Central memory CD4-positive, alpha-beta T cell (primary cell): Measurements from ENCODE around the gene GPA33.

Experiments
- DNase-seq: peaks from one replicate; pipeline ENCODE4 v3.0.0; 2022

GPA33 gene

GRCh38 chr1:167116174-167116573 lies 26.0 kb upstream of the GPA33 start:
- no peak for DNase-seq

- DNase-seq = no peak
Observed at GRCh38 chr1:167115655-167116054, 25.5 kb upstream of the GPA33 start.

DNA sequence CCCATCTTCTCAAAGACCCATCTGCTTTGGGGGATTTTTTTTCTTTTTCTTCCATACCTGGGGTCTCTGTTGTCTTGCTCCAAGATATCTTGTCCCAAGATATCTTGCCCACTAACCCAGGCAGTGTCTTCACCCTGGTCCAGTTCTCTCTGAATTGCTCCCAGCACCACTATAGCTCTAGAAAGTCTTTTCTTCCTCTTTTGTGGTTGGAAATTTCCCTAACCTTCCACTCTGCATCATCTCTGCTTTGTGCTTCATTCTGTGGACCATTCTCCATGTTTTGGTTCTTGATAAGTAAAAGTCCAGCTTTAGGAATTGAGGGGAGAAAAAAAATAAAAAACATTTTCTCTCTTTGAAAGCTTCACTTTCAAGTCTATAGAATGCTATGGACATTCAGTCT lies 24.5 kb upstream of the GPA33 start:
- no peak for DNase-seq

- no peak for DNase-seq
Observed at GRCh38 chr1:167111868-167112709, 21.9 kb upstream of the GPA33 start.

- DNase-seq = peak; percentile 58
Observed at GRCh38 chr1:167110586-167110985, 20.4 kb upstream of the GPA33 start.

DNA sequence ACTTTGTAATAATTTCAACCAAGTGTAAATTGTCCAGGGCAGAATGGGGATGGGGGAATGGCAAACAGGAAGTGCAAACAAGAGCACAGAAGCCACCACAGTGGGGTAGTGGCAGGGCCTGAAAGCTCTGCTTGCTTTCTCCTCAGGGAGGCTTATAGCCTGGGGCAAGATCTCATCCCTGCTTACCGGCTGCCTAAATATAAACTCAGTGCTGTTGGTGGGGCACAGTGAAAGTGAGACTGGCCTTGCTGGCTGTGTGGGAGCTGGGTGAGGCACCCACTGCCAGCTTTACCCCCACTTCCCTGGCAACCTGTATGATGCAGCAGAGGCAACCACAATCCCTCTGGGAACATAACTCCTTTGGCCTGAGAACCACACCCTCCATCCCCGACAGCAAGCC lies 18.9 kb upstream of the GPA33 start:
- no peak for DNase-seq

- no peak for DNase-seq
Observed at GRCh38 chr1:167107456-167107855, 17.3 kb upstream of the GPA33 start.

- DNase-seq = no peak
Observed at GRCh38 chr1:167106119-167106461, 15.9 kb upstream of the GPA33 start.

DNA sequence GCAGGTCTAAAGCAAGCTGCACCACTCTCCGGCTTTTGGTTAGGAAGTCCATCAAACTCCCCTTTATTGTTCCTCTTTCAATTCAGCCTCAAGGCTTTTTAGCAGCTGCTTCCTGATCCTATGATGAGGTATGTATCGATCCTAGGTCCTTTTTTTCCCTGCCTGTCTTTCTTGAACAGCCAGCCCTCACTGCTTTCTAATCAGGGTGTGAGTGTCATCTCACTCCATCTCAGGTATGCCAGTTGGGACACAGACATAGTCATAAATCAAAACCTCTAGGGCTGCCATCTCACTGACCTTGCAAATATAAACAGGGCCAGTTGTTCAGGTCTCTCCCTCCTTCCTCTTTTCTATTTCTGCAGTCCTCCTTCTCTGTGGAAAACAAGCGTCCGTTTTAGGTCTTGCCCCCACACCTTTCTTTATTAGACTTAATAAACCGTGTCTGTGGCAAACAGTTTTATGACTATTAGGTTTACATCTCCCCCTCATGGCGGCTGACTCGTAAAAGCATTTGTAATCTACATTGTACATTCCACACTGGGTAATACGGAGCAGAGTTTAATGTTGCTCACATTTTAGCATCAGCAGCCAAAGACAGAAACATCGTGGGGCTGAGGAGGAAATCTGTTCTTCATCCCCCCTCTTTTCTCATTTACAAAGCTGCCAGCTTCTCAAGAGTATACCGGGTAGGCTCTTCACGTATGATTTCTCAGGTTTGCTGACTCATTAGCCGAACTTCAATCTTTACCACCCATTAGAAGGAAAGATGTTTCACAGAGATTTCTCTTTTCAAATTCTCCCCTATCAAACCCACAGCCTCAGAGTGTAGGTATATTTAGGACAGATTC lies 15.3 kb upstream of the GPA33 start:
- DNase-seq = no peak

DNA sequence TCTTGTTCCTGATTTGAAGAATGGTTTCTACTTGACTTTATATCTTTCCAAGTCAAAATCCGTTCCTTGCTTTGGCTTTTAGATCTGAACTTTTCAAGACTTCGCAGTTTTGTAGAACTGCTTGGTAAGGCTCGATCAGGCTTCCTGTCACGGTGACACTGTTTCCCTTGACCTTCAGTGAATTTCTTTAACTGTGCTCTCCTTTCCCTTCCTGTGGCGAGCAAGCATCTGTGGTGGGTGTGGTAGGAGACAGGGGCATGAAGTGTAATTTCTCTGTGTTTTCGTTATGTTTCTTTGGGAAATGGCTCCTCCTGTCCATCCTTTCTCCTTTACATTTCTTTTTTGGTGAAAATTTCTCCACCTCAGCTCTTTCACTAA lies 14.1 kb upstream of the GPA33 start:
- DNase-seq = no peak

- DNase-seq = no peak
Observed at GRCh38 chr1:167102906-167103573, 12.9 kb upstream of the GPA33 start.

DNA sequence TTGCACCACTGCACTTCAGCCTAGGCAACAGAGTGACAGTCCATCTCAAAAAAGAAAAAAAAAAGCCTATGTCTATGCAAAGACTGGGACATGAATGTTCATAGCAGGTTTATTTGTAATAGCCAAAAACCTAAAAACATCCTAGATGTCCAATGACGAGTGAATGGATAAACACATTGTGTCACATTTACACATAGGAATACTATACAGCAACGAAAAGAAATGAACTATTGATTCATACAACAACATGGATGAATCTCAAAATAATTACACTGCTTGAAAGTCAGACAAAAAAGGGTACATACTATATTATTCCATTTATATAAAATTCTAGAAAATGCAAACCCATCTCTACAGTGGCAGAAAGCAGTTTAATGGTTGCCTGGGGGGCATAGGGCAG lies 11.6 kb upstream of the GPA33 start:
- DNase-seq = no peak

DNA sequence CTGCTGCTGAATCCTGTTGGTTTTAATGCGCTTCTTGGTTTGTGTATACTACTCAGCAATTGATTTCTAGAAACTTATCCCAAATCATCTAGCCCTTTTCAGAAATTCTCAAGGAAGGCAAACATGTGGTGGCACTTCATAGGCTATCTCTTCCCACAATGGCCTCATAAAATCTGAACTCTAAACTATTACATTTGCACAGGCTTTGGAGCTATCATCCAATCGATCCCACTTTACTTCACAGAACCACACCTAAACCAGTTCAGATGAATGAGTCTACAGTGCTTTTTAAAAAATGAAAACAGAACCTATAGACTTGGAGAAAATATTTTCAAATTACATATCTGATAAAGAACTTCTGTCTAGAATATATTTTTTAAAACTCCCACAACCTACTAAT lies 10.6 kb upstream of the GPA33 start:
- no peak for DNase-seq

DNA sequence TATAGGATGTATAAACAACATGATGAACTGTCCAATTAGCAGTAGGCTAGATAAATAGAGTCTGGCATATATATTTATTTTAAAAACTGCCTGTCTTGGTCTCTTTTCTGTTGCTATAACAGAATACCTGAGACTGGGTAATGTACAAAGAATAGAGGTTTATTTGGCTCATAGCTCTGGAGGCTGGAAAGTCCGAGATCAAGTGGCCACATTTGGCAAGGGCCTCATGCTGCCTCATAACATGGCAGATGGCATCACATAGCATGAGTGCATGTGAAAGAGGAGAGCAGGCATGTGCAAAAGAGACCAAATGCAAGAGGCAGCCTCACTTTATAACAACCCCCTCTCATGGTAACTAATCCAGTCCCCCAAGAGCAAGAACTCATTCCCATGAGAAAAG lies 9.7 kb upstream of the GPA33 start:
- no peak for DNase-seq

DNA sequence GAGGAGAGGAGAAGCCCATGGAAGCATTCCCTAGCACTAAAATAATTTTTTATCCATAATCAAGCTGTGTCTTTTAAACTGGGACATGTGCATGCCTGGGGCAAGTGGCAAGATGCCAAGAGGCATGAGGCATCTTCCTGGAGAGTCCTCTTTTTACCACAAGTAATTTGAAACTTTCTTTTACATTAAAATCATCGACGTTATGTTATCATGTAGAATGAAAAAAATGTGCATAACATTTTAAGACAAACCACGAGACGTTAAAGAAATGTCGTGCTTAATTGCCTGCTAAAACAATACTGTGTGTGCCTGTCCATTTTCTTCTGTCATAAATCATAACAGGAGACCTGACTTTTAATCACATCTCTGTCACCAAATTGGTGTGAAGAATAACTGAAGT lies 5.2 kb upstream of the GPA33 start:
- DNase-seq = no peak

- no peak for DNase-seq
Observed at GRCh38 chr1:167094690-167095089, 4.5 kb upstream of the GPA33 start.

- no peak for DNase-seq
Observed at GRCh38 chr1:167093846-167094516, 3.8 kb upstream of the GPA33 start, which contains the start of gene STYXL2. STYXL2 (plus strand) TSS chr1:167094075; CDS start chr1:167094850, 775 bp downstream.

DNA sequence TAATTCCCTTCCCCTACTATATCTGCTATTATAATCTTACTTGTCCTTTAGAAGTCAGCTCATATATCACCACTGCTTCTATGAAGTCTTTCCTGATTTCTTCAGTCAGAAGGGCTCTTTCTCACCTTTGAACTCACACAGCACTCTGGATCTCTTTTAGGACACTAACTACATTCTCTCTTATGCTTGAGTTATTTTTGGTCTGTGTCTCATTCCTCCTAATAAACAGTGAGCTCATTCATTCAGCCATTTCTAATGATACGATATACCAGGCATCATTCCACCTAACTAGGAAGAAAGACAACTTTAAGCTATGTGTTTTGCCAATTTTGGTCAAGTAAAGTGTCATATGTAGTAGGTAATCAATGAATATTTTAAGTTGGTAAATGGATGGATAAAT lies 2.5 kb upstream of the GPA33 start:
- DNase-seq = no peak

DNA sequence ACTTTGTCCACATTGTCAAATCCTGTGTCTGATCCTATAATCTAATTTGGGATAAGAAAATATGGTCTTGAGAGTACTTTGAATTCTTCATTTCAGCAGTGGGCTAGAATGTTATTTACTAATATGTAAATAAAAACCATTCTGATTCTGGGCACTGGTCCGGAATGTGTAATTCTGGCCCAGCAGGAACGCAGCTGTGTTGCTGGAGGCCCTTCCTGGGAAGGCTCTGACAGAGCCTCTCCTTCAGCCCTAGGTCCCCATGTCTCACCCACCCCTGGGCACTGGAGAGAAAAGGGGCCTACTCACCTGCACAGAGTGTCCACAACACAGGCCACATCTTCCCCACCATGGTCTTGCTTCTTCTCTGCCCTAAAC lies 251 bp downstream of the GPA33 start:
- DNase-seq = no peak

GRCh38 chr1:167088746-167089417 lies 1.3 kb downstream of the GPA33 start:
- no peak for DNase-seq

- no peak for DNase-seq
Observed at GRCh38 chr1:167086768-167087167, 3.4 kb downstream of the GPA33 start.

DNA sequence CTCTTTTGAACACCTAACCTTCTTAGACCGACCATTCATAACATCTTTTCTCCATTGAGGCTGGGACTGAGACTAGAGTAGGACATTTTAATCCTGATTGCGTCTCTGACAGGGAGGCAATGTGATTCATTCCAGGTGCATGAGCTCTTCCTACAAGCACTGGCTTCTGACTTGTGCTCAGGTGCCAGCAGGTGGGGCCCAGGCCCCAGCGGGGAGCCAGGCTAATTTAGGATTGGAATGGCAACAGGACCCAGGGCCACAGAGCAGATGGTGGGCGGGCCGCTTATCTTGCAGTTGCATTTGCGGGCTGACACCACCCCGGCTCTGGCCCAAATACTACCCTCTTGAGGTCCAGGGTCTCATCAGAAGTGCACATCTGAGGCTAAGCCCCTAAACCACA lies 4.1 kb downstream of the GPA33 start:
- no peak for DNase-seq

DNA sequence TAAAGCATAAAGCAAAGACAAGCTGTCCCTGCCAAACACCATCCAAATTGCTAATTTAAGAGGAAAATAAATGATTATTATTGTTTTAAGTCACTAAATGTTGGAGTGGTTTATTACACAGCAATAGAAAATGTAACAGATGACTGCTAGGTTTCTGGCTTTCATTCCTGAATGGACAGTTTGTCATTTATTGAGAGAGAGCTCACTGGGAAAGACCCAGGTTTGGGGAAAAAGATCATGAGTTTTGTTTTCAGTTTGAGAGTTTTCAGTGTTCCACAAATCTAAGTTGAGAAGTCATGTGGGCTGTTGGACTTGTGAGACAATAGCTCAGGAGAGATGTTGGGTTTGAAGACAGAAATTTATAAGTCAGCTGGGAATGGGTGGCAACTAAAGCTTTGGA lies 5.4 kb downstream of the GPA33 start:
- no peak for DNase-seq
